DMS153 treated with DMSO at 0.1 percent for 48 hours (cell line): Measurements from ENCODE around the gene TALDO1.
A peak's percentile ranks its signal among the peaks of the same experiment; 100 is the strongest.

Experiments
- DNase-seq: peaks from one replicate; lab custom pipeline; 2025; ENCODE audit not compliant: unreplicated experiment; lab: John Stamatoyannopoulos, UW

Gene TALDO1

GRCh38 chr11:786235-787083, 39.2 kb downstream of the TALDO1 start:
- no peak for DNase-seq

- no peak for DNase-seq
These were observed 39.9 kb downstream of the TALDO1 start for GRCh38 chr11:787084-787675.

GRCh38 chr11:788009-788640, 40.9 kb downstream of the TALDO1 start:
- DNase-seq, result no peak

GRCh38 chr11:788953-789940, 42.0 kb downstream of the TALDO1 start:
- DNase-seq, result no peak

GRCh38 chr11:789943-790342, 42.7 kb downstream of the TALDO1 start, which contains the start of gene CEND1:
CEND1 (minus strand) TSS chr11:790090; CDS start chr11:788576, 1,514 bp downstream.
- DNase-seq, result no peak

GRCh38 chr11:790721-791564, 43.7 kb downstream of the TALDO1 start:
- no peak for DNase-seq

GRCh38 chr11:791658-792534, 44.6 kb downstream of the TALDO1 start:
- no peak for DNase-seq

GRCh38 chr11:792535-792821, 45.2 kb downstream of the TALDO1 start:
- DNase-seq, result no peak

GRCh38 chr11:792873-793272, 45.6 kb downstream of the TALDO1 start:
- no peak for DNase-seq

GRCh38 chr11:793556-793955, 46.3 kb downstream of the TALDO1 start:
- DNase-seq, result no peak

- DNase-seq, result no peak
These were observed 46.9 kb downstream of the TALDO1 start for GRCh38 chr11:794013-794765.

- no peak for DNase-seq
These were observed 47.7 kb downstream of the TALDO1 start for GRCh38 chr11:794766-795633.

- DNase-seq, result peak; percentile 61
These were observed 48.6 kb downstream of the TALDO1 start for GRCh38 chr11:795634-796564.

- DNase-seq, result no peak
These were observed 49.5 kb downstream of the TALDO1 start for GRCh38 chr11:796565-797295.

- peak; percentile 54 for DNase-seq
These were observed 50.2 kb downstream of the TALDO1 start for GRCh38 chr11:797296-798092.
